GM19438 (cell line): Measurements from ENCODE around the gene TMA7B.
"Not testable (repeated sequence)": the region's sequence is repeated elsewhere in the genome, so short reads cannot be mapped to it uniquely, and the experiment has no call there.

Source experiments
- ATAC-seq: cut with Tn5 transposase; IDR thresholded peaks from one replicate; pipeline ENCODE4 v1.9.1; 2021; ENCODE audit warnings: low read depth; ENCODE audit not compliant: unreplicated experiment

TMA7B gene

DNA sequence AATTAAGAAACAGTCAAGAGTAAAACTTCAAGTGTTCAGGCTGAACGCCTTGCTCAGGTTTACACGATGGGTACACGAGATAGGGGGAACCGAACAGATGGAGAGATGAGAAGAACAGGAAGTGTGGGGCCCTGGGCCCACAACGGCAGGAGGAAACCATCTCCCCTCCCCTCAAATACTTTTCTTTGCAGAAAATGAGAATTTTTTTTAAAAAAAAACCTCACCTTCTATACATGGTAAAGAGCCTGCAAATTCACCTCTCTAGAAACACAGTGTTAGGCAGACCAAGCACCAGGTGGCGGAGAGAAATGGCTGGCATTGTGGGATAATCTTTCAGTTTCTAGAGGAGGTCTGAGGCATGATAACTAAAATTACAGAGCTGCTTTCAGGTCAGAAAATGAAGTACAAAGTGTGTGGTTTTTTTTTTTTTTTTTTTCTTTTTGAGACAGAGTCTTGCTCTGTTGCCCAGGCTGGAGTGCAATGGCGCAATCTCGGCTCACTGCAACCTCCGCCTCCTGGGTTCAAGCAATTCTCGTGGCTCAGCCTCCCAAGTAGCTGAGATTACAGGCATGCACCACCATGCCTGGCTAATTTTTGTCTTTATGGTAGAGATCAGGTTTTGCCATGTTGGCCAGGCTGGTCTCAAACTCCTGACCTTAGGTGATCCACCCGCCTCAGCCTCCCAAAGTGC lies 8.4 kb upstream of the TMA7B start:
- ATAC-seq = not testable (repeated sequence)

DNA sequence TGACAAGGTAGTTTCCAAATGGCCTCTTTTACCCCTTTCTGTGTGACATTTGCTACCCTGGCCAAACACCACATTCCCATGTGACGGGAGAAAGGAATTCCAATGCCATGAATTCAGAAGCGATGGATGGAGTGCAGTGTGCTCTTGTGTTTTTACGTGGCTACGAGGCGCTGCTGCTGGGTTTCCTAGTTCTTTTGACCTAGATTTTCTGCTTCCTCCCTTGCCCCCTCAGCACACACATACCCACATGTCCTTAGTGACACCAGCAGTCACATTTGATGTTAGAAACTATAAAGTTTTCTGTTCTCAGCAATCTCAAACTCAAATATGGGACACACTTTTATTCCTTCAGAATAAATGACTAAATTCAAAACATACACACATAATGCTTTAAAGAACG lies 7.8 kb upstream of the TMA7B start:
- no peak for ATAC-seq

DNA sequence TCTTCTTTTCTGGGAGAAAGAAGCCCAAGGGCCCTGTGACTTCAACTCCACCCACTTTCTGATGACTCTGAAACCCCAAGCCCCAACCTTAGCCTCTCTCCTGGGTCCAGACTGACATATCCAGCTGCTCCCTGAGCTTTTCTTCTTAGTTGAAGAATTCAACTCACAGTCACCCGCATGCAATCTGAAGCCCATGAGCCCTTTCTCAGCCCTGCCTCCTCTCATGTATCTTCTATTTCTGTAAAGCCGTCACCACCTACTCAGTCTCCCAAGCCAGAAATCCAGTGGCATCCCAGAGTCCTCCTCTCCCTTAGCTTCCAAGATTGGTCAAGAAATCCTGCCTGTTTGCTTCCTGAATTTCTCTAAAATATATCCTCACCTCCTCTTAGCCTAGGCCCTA lies 7.1 kb upstream of the TMA7B start:
- no peak for ATAC-seq

DNA sequence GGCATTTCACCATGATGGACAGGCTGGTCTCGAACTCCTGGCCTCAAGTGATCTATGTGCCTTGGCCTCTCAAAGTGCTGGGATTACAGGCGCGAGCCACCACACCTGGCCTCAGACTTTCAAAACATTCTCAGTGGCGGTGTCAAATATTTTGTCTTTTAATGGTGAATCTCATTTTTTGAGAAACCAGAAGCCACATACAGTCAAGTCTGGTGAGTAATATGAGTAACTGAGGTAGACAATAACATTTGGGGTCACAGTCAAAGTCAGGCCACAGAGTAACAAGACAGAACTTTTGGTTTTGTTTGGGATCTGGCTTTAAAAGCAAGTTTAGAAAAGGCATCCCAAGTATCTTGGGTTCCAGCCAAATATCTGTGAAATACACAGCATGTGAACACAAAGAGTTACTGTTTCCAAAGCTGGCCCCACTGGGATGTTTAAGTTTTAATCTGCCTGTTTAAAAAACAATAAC lies 5.6 kb upstream of the TMA7B start:
- no peak for ATAC-seq

DNA sequence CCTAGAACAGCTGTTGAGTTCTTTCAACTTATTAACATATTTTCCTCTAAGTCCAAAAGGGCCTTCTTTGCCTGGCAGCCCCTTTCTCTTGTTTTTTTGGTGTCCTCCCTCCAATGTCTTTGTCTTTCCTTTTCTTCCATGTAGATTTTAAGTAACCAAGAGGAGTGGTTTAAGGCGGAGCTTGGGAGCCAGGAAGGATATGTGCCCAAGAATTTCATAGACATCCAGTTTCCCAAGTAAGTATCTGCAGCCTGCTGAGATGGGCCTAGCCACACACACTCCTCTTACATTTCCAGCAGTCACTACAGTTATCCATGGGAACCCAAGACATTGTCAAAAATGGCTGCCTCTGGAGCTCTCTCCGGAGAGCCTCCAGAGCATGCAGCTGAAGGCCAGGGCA lies 4.5 kb upstream of the TMA7B start:
- no peak for ATAC-seq

DNA sequence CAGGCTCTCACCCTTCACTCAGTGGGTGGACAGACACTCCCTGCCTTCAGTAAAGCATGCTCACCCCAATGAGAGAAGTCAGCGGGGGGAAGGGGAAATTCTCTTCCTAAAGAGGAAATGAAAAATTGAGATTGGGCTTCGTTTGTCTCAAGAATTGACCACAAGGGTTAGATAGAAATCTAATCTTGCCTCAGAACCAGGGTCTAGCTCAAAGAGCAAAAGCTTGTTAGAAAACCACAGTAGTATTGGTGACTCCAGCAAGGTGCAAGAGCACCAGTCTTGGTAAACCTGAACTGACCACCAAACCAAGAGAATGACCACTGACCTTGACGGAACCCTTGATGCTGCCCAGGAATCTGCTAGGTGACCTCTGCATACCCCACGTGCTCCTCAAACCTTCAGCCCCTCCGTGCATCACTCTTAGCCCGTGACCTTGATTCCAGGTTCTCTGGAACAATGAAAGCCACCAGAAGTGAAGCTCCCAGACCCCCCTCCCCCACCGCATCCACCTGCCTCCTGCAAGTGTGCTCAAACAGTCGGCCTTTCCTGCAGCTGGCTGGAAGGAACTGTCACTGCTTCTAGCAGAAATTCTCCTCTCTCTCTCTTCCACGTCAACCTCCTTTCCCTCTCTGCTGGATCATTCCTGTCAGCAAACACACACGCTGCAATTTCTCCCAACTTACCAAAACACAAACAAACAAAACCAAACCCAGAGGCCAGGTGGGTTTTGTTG lies 3.1 kb upstream of the TMA7B start:
- ATAC-seq = no peak

DNA sequence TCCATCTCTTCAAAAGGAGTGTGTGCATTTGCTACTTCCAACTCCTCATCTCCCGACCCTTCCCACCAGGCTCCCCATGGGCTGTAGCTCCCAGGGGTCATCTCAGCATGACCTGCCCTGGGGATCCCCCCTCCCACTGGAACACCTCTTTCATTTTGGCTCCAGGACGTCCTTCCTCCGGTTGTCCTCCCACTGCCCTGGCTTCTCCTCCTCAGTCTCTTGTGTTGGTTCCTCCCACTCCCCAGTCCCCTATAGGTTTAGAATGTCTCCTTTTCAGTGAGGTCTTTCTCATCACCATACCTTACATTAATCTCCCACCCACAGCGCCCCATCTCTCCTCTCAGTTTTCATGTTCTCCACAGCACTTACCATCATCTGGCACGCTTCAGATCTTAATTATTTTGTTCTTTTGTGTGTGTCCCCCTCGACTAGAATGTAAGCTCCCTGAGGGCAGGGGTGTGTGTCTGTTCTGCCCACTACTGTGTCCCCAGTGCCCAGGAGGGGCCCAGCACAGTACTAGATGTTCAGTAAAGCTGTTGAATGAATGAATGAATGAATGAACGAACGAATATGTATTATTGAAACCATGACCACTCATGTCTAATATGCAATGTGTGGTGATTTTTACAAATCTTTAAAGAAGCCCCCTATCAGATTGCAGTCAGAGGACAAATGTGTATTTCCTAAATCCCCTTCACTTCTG lies 2.0 kb upstream of the TMA7B start:
- ATAC-seq = no peak

DNA sequence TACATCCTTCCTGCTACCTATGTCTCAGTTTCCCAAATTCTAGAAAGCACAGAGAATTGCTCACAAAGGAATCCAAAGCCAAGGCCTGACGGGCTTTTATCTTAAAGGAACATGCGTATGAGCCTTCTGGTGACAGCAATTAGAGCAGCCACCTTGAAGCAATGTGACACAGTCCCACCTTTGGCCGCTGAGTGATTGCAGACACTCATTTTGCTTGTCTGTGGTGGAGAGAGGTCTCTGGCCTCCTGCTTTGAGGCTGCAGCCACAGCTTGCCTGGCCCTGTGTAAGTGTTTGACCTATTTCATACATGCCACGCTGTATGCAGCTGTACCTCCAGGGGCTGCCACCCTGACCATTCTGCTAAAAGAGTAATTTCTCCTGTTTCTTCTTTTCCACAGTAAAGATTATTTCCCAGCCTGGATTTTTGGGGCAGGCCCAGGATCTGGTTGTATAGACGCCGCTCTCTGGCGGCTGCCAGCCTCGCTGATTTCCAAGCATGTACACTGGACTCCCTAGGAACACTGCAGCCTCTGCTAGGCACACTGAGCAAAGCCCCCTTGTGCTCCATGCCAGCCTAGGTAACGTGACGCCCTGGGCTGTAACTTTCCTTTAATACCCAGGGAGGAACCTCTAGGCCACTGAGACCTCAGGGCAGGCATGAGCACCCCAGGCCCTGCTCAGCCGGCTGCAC lies 1.1 kb upstream of the TMA7B start:
- ATAC-seq = no peak

DNA sequence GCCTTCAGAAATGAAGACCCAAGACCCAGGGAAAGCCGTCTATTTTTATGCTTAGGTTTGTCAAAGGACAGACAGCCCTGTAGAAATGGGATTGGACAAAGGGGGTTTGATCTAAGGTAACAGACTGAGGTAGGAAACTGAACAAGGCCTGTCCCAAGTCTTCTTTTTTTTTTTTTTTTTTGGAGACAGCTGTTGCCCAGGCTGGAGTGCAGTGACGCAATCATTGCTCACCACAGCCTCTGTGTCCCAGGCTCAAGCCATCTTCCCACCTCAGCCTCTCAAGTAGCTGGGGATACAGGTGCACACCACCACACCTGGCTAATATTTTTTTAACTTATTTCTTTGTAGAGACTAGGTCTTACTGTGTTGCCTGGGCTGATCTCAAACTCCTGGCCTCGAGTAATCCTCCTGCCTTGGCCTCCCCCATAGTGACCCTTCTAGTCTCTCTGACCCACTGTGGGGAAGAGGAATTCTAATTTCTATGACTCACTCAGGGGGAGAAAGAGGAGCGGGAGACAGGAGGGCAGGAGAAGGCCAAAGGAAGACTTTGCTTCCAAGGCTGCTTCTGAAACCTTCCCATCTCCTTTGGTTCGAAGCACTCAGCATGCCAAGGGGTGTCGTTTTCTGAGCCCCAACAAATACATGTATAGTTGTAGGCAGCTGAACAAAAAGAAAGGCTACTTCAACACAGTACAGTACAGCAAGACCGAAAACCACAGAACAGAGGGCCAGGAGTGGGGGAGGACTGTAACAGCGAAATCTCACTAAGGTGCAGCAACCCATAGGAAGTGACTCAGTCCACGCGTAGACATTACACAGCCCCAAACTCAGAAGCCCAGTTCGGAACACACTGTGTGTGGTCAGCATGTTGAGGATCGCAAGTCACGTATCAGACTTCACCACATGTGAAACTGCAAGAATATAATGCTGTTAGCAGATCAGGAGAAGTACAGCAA lies 872 bp downstream of the TMA7B start:
- ATAC-seq = peak; percentile 75

DNA sequence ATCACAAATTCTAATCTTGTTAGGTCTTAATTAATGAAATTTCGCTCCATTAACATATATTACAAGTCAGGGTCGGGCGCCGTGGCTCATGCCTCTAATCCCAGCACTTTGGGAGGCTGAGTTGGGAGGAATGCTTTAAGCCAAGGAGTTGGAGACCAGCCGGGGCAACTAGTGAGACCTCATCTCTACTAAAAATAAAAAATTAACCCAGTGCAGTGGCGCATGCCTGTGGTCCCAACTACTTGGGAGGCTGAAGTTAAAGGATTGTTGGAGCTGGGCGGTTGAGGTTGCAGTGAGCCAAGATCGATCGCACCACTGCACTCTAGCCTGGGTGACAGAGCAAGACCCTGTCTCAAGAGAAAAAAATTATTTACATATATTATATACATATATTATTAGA lies 1.9 kb downstream of the TMA7B start:
- no peak for ATAC-seq

DNA sequence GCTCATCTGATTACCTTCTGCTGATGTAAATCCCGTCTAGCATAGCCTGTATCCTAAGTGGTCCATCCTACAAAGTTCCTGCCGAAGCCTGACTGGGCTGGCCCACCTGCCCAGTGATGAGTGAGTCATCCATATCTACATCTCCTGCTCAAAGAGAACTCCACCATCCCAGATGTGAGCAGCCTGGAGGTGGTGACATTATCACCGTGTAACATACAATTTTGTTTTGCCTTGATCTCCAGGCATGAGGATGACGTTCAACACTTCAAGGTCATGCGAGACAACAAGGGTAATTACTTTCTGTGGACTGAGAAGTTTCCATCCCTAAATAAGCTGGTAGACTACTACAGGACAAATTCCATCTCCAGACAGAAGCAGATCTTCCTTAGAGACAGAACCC lies 5.6 kb downstream of the TMA7B start:
- no peak for ATAC-seq

DNA sequence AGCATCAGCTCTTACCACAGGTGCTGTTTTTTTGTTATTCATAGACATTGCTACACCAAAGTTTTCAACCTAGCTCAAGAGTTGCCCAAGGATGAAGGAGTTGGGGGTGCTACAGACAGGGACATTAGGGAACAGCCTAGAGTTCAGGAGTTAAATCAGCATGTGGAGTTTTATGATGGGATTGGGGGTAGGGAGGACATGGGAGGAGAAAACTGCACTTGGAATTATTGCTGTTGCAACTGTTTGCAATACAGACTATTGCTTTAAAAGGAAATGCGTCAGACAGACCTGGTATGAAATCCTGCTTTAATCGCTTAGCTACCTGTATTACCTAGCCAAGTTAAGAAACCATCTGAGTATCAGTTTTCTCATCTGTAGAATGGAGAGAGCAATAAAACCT lies 6.3 kb downstream of the TMA7B start:
- ATAC-seq = no peak

DNA sequence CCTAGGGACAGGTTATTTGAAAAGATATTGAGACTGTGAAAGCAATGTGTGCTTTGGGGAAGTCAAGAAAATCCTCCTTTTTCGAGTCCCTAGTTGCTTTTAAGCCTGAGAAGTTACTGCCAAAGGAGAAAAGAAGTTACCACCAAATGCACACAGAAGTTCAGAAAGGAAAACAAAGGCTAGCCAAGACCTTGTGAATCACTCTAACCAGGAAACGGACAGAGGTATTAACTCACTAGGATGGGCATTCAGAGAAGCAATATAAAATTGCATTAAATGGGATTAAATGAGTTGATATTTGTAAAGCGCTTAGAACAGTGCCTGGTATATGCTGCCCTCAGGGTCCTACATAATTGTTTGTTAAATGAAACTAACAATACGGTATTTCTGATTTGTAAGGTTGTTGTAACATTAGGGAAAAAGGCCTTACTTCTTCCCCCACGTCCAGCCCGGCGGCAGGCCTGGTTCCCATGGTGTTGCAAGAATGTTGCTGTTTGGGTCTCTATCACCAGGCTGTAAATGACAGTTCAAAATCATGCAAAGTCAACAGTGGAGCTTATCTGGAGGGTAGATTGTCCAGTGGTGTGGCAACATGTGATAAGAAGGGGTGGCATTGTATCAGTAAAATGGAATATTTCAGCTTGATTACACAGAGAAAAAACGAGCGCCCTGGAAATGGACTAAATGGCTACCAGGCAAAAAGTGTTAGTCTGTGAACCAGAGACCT lies 7.1 kb downstream of the TMA7B start:
- no peak for ATAC-seq

DNA sequence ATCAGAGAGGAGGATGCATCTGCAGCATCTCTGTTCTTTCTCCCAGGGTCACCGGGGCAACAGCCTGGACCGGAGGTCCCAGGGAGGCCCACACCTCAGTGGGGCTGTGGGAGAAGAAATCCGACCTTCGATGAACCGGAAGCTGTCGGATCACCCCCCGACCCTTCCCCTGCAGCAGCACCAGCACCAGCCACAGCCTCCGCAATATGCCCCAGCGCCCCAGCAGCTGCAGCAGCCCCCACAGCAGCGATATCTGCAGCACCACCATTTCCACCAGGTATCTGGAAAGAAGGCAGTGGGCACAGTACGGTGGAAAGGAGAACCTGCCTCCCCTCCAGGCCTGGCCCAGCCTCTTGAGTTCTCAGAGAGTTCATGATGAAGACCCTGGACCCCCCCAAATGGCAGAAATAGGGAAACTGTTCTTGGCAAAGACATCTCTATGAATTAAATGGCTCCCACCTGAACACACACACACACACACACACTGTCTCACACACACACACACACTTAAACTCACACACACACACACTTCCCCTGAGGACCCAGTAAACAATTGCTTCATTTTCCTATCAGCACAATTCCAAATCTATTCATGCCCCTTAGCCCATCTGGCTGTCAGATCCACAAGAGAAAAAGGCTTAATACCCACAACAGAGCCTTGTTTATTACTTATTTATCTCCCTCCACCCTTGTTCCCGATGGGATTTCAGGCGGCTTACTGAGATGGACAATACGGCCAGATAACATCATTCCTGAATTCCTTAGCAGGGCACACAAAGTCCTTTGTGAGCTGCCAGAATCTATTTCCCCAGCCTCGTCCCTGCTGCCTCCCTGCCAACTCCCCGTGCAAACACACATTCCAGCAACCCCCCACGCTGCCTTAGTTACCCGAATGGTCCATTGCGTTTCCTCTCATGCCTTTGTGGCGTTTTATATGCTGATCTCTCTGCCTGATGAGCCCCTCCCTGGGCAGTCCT lies 8.1 kb downstream of the TMA7B start:
- no peak for ATAC-seq

DNA sequence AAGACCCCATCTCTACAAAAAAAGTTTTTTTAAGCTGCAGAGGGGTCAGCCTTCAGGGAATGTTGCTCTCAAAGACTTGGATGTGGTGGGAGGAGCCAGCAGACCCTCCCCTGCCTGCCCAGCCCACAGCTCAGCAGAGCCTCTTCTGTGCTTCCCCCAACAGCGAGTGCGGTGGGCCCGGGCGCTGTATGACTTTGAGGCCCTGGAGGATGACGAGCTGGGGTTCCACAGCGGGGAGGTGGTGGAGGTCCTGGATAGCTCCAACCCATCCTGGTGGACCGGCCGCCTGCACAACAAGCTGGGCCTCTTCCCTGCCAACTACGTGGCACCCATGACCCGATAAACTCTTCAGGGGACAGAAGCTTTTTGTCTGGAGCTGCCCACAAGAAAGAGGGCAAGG lies 10.5 kb downstream of the TMA7B start:
- no peak for ATAC-seq

DNA sequence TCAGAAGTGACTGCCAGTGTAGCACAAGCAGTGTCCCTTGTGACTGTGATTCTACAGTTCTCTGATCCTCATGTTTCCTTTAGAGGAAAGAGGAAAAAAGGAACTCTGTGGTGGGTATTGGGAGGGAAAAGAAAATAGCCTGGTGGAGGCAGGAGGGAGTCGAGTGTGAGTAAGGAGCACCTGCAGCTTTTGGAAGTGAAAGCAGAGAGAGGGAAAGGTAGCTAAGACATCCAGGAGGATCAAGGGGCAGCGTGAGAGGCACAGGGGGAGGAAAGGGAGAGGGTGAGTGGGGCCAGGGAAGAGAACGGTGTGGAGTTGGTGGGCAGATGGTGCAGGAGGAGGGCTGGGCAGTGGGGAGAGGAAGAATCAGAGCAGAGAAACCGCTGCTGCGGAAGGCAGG lies 12.4 kb downstream of the TMA7B start:
- ATAC-seq = no peak

DNA sequence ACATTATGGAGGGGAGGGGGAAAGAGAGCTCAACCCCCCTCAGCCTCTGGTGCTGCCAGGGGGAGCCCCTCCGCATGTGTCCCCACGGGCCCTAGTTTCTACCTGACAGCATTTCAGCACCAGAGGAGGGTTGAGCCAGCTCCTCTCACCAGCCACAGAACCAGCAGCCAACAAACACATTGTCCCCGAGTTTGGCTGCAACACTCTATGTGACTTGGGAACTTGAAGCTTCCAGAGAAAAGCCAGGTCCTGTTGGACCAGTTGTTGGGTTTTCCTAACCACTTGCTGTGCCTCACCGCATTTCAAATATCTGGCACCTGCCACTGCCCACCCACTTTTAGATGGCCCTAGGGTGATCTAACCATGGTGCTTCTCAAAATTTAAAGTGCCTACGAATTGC lies 13.5 kb downstream of the TMA7B start:
- ATAC-seq = no peak

DNA sequence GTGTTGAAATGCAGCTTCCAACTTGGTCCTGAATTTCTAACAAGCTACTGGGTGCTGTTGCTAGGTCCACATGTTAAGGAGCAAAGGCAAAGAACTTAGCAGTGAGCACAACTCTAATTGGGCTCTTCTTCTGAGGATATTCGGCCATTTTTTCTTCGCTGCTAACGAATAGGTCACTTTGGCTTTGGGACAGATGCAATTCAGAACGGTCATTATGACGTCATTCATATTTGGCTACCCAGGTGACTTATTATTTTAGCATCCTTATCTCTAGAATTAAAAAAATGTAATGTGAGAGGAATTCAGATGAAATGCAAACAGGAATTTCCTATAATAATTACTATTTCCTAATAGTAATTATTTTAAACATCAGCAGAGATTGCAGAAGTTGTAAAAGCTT lies 13.9 kb downstream of the TMA7B start:
- ATAC-seq = no peak
